NK-92 (cell line): ENCODE data around the gene MMP25.

ENCODE experiments used
- DNase-seq: peaks from one replicate; lab custom pipeline; 2025; ENCODE audit not compliant: unreplicated experiment; lab: John Stamatoyannopoulos, UW

MMP25 gene

DNA sequence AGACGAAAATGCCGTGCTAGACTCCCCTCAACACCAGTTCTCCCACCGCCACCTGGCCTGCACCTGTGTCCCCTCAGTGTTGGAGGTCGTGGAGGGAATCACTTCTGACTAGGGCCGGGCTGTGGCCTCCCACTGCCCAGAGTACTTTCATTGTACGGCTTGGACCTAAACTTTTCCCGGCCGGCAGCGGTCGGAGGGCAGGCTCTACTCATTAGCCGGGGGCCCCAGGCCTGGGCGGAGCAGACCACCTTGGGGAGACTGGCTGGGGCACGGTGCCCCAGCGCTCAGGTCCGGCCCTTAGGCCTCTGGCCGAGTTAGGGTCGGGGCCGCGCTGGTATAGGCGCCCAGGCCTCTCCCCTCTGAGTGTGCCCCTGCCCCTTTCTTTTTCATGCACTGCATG lies 29.0 kb upstream of the MMP25 start:
- DNase-seq: no peak

DNA sequence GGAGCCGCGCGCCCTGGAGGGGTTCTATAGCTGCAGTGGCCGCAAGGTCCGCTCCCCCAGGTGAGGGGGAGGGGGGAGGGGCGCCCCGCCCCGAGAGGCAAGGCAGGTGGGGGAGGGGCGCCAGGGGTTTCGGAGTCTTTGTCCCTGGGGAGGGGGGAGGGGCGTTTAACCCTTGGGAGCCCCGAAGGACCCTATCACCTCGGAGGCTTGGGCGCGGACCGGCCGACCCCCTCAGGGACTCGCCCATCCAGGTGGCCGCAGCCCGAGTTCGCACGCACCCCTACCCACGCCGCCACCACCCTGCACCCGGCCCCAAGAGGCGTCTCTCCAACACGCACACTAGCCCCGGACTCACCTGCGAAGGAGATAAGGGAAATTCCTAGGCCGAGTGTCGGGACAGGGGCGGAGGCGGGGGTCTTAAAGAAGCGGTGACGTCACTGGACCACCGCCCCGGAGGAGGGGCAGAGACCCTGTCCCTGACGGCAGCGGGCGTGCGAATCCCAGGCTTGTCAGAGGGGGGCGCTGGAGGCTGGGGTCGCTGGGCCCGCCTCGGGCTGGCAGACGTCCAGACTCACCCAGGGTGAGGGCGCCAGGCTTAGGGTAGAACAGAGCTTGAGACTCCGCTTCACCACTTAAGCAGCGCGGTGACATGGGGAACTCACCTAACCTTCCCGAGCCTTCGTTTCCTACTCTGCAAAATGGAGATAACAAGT lies 28.4 kb upstream of the MMP25 start, which contains the start of gene CLDN6:
TSS of gene CLDN6 (minus strand) at position 390 of the 713 bp plus-strand sequence. CDS start 2,162 bp downstream, outside the sequence.
- DNase-seq: no peak

DNA sequence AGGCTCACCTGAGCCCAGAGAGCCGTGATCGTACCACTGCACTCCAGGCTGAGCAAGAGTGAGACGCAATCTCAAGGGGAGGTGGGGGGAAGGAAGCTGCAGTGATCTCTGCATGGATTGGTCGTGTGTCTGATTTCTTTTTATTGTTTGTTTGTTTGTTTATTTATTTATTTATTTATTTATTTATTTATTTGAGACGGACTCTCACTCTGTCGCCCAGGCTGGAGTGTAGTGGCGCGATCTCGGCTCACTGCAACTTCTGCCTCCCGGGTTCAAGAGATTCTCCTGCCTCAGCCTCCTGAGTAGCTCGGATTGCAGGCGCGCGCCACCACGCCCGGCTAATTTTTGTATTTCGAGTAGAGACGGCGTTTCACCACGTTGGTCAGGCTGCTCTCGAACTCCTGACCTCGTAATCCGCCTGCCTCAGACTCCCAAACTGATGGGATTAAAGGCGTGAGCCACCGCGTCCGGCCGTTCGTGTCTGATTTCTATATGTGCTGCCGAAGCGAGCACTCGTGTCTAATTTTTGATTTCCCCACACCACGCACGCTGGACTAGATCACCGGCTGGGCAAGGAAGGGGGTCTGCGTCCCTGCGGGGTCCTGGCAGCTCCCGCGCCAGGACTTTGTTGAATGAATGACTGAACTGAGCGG lies 26.6 kb upstream of the MMP25 start:
- no peak for DNase-seq

DNA sequence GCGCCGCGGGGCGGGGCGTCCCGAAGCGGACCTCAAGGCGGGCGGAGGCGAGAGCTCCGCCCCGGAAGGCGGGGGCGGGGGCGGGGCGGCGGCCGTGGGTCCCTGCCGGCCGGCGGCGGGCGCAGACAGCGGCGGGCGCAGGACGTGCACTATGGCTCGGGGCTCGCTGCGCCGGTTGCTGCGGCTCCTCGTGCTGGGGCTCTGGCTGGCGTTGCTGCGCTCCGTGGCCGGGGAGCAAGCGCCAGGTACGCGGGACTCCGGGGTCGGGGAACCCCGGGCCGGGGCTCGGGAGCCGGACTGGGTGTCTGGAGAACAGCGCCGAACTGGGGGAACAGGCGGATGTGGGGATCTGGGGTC lies 26.1 kb upstream of the MMP25 start, which contains the start of gene TNFRSF12A:
TSS of gene TNFRSF12A (plus strand) at position 122 of the 357 bp plus-strand sequence. CDS start at position 152, 30 bp downstream.
- no peak for DNase-seq

DNA sequence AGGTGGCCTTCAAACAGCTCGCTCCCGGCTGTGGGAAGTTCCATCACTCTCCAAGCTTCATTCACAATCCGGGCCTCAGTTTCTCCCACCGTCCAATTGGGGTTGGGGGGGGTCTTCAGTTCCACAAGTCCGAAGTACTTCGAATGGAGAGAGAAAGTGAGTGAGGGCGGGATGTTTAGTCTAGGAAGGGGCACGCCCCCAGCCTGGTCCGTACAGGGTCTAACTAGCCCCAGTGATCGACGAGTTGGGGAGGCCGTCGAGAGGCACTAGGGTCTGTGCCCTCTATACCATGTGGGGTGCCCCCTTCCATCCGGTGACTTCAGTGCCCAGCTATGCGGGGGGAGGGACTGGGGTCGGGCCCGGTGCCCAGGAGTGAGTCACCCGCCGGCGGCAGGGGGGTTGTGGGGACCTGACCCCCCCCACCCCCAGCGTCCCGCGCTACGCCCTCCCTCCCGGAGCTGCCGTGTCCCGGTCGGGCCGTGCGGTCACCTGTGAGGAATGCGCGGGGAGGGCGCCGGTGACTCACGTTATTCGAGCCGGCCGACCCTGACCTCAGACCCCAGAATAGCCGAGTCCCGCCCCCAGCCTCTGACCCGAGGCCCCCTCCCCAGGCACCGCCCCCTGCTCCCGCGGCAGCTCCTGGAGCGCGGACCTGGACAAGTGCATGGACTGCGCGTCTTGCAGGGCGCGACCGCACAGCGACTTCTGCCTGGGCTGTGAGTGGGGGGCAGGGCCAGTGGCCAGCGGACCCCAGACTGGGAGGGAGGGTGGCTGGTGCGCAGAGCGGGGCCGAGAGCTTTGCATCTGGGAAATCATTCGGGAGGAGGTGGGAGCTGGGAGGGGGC lies 25.5 kb upstream of the MMP25 start:
- no peak for DNase-seq

DNA sequence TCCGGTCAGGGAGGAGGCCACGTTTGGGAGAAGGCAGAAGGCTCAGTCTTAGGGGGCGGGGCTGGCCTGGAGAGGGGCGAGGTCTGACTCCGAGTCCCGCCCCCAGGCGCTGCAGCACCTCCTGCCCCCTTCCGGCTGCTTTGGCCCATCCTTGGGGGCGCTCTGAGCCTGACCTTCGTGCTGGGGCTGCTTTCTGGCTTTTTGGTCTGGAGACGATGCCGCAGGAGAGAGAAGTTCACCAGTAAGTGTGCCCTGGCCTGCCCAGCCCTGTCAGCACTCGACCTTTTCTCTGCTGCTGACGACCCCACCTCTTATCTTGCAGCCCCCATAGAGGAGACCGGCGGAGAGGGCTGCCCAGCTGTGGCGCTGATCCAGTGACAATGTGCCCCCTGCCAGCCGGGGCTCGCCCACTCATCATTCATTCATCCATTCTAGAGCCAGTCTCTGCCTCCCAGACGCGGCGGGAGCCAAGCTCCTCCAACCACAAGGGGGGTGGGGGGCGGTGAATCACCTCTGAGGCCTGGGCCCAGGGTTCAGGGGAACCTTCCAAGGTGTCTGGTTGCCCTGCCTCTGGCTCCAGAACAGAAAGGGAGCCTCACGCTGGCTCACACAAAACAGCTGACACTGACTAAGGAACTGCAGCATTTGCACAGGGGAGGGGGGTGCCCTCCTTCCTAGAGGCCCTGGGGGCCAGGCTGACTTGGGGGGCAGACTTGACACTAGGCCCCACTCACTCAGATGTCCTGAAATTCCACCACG lies 24.7 kb upstream of the MMP25 start:
- DNase-seq: no peak

DNA sequence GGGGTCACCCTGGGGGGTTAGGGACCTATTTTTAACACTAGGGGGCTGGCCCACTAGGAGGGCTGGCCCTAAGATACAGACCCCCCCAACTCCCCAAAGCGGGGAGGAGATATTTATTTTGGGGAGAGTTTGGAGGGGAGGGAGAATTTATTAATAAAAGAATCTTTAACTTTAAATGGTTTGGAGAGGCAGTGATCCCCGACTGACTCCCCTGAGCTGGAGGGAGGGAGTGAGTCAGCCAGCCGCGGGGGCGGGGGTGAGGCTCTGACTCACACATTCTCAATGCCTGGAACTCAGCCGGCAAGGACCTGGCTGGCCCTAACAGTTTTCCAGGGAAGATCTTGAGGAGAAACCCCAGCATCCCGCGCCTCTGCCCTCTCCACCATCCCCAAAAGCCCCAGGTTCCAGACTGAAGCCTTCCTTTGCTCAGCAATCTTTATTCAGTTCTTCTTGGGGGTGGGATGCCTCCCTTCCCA lies 24.1 kb upstream of the MMP25 start:
- no peak for DNase-seq

DNA sequence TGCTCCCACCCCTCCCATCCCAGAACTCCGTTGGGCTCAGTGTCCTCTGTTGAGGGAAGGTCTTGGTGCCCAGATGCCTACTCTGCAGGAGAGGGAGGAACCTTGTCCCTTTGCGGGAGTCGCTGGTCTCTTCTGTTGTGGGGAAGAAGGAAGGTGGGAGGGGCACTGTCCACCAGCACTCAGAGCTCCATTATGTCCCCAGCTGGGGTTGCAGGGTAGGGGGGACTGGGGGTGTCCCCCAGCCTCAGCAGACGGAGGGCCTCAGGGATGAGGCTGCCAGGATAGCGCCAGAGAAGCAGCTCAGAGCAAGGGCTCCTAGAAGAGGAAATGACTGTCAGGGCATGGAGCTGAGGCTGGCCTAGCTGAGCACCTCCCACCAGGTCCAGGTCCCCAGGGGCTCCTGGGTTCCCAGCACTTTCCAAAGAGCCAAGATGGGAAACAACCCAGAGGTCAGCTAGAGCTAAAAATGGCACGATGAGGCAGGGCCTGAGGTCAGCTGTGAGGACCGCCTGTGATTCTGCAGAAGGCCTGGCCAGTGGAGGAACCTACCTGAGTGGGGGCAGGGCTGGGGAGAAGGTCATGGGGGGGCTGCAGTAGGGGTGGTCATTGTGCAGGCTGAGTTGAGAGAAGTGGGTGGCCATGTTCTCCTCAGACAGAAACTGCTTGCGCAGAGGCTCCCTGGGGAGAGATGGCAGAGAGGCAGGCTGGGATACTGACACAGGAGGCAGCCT lies 23.5 kb upstream of the MMP25 start:
- DNase-seq: no peak

DNA sequence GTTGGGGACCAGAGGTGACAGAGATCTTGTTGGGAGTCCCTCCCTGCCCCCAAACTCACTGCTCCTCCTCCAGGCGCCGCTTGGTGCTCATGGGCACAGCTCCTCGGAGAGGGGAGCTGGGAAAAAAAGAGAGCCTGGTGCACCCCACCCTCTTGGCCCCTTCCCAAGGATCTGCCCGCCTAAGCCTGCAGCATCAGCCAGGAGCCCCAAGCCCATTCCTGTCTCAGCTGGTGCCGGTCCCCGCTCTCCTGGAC lies 23.0 kb upstream of the MMP25 start:
- DNase-seq: no peak

DNA sequence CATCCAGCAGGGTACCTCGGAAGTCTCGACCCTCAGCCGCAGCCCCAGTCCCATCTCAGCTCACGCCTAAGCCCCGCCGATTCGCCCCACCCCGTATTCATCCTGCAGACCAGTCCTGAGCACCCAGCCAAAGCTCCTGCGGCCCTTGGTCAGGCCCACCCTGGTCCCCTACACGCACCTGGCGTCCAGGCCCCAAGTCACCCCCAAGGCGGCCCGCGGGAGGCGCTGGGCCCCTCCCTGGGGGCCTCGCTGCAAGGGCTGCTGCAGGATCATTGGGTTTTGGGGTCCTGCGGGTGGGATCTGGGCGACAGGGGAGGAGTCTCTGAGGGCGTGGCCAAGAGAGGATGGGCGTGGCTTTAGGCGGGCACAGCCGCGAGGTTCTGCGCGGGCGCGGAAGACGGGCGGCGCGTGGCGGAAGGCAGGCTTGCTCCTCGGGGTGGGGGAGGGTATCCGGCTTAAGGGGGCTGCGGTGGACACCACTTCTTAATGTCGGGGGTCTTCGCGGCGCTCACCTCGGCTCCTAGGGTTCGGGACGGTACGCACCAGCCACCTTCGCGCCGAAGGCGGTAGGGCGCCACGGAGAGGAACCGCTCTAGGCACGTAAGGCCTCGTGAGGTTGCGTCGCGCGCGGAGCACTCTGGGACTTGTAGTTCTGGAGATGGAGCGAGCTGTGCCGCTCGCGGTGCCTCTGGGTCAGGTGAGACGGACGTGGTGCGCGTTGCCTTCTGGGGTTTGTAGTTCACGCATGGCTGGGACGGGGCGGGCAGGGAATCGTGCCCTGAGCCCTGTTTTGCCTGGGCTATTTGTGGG lies 22.5 kb upstream of the MMP25 start, which contains the start of the genes HCFC1R1 and THOC6:
TSS of gene HCFC1R1 (minus strand) at position 274 of the 810 bp plus-strand sequence. CDS start at position 273, 1 bp downstream.
TSS of gene THOC6 (plus strand) at position 367 of the 810 bp plus-strand sequence. CDS start at position 659, 292 bp downstream.
- peak; percentile 65 for DNase-seq

DNA sequence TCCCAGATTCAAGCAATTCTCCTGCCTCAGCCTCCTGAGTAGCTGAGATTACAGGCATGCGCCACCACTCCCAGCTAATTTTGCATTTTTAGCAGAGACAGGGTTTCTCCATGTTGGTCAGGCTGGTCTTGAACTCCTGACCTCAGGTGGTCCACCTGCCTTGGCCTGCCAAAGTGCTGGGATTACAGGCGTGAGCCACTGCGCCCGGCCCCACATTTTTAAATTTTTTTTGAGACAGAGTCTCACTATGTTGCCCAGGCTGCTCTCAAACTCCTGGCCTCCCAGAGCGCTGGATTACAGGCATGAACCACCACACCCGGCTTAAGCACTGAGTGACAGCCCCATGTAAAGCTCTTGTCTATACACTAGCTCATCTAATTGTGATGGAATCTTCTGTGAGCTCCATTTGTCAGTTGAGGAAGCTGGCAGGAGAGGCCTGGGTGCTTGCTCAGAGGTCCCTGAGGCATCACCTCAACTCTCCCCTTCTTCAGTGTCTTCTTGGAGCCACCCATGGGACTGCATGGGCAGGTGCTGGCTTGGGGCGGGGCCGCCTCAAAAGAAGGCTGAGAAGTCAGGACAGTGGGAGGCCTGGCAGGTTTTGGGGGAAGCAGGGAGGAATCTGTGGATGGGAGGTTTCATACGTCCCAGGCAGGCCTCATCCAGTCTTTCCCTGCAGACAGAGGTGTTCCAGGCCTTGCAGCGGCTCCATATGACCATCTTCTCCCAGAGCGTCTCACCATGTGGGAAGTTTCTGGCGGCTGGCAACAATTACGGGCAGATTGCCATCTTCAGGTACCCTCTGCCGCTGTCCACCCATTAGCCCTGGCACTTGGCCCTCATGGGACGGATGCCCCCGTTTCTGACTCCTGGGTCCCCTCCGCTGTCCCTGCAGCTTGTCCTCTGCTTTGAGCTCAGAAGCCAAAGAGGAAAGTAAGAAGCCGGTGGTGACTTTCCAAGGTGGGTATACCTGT lies 21.0 kb upstream of the MMP25 start:
- no peak for DNase-seq

DNA sequence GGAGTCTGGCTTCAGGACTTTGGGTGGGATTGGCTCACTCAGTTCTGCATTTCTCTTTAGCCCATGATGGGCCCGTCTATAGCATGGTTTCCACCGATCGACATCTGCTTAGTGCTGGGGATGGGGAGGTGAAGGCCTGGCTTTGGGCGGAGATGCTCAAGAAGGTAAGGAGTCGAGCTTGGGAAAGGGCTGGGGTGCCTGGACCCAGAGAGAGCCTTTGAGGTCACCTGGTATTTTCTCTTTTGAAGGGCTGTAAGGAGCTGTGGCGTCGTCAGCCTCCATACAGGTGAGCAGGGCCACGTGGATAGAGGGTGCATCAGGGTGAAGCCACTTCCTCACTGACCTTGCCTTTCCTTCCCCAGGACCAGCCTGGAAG lies 20.4 kb upstream of the MMP25 start:
- no peak for DNase-seq

DNA sequence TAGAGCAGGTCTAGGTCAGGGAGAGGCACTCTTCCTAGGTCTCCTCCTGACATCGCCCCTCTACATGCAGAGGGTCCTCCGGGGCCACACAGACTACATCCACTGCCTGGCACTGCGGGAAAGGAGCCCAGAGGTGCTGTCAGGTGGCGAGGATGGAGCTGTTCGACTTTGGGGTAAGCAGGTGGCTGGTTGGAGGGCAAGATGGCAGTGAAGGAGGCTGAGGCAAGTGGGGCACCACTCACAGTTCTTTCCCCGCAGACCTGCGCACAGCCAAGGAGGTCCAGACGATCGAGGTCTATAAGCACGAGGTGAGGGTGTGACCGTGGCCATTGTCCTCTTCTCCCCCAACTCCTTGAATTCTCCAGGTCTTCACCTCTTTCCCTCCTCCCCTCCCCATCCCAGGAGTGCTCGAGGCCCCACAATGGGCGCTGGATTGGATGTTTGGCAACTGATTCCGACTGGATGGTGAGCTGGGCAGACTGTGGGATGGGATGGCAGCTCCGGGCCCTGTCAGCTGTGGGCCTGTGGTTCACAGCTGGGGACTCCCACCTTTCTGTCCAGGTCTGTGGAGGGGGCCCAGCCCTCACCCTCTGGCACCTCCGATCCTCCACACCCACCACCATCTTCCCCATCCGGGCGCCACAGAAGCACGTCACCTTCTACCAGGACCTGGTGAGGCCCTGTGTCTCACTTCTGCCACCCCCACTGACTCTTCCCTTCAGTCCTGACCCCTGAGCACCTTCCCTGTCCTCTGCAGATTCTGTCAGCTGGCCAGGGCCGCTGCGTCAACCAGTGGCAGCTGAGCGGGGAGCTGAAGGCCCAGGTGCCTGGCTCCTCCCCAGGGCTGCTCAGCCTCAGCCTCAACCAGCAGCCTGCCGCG lies 19.5 kb upstream of the MMP25 start:
- DNase-seq: no peak

DNA sequence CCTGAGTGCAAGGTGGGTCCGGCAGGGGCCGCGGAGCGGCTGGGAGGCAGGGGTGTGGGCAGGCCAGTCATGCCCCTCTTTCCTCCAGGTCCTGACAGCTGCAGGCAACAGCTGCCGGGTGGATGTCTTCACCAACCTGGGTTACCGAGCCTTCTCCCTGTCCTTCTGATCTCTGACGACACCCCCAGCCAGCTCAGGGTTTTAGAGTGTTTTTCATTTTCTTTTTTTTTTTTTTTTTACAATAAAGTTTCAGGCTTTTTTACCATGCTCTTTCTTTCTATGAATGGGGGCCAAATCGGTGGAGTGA lies 18.9 kb upstream of the MMP25 start:
- DNase-seq: no peak

DNA sequence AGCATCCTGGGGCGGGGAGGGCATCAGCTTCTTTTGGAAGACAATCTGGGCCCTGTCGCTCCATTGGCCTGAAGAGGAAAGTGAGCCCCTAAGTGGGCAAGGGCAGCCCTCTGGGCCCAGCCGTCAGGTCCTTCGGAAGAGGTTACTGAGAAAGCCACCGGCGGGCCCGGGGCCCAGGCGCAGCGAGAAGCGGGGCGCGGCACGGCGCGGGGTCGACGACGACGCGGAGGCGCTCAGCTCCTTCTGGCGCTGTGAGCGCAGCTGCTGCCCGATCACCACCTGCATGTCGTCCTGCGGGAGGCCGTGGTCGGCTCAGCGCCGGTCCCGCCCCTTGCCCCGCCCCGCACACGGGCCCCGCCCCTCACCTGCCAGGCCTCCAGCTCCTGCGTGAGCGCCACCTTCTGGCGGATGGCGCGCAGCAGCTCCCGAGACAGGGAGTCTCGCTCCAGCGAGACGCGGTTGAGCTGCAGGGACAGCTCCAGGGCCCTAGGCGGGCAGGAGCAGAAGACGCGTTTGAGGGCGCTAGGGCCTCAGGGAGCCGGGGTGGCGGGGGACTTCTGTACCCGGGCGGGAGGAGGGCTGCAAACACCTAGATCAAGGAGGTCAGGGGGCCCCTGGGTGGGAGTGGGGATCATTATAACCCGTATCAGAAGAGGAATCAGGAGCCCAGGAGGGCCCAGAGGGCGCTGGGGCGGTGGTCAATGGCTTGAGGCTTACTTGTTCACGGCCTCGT lies 18.2 kb upstream of the MMP25 start:
- peak; percentile 41 for DNase-seq

DNA sequence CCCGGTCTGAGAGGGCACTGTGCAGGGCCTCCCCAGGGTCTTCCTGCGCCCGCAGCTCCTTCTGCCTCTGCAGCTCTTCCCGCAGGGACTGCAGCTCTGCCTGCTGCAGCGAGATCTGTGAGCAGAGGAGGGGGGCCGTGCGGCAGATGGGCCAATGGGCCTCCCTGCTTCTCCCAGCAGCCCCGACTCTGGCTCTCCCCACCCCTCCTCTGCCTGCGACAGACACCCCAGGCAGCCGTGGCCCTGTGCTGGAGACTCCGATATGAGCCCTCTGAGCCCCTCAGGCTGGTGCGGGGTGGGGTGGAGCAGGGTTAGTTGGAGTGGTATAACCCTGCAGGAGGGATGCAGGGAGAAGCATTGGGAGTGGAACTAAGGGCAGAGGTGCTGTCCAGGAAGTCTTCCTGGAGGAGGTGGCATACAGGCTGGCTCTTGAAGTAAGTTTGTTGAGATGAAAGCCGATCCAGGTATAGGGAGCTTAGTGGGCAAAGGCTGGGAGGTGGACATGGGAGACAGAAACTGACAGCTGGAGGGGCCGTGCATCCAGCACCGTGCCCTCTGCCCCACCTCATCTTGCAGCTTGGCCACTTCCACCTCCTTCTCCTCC lies 17.5 kb upstream of the MMP25 start:
- no peak for DNase-seq
